ENCODE data around the gene ATP2A1. TPM values are rescaled to one million over a fixed set of nuclear protein-coding genes. Genes with fewer than 3 reads are reported as not detected.

Gene ATP2A1
- total RNA-seq, 1 donor, result 0.36 TPM

- TF ChIP-seq, protein P1, sequence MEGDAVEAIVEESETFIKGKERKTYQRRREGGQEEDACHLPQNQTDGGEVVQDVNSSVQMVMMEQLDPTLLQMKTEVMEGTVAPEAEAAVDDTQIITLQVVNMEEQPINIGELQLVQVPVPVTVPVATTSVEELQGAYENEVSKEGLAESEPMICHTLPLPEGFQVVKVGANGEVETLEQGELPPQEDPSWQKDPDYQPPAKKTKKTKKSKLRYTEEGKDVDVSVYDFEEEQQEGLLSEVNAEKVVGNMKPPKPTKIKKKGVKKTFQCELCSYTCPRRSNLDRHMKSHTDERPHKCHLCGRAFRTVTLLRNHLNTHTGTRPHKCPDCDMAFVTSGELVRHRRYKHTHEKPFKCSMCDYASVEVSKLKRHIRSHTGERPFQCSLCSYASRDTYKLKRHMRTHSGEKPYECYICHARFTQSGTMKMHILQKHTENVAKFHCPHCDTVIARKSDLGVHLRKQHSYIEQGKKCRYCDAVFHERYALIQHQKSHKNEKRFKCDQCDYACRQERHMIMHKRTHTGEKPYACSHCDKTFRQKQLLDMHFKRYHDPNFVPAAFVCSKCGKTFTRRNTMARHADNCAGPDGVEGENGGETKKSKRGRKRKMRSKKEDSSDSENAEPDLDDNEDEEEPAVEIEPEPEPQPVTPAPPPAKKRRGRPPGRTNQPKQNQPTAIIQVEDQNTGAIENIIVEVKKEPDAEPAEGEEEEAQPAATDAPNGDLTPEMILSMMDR (IDR thresholded peaks at IDR 0.05; ENCODE audit: extremely low read depth, low read depth, low read length), result no peak
- Histone ChIP-seq H3K4me3 (ENCODE audit: insufficient read depth, low read length) (no peak overlapping the region), H2AFZ (ENCODE audit: low read length) (no peak overlapping the region), H3K36me3 (ENCODE audit: insufficient read depth, low read length) (no peaks in the 10 kb centered on the region), H3K9me3 (ENCODE audit: low read depth, low read length) (no peaks in the 10 kb centered on the region), H3K4me2 (ENCODE audit: insufficient read depth, low read length) (no peak overlapping the region), H3K4me1 (ENCODE audit: insufficient read depth, low read length) (no peaks in the 10 kb centered on the region), H4K20me1 (ENCODE audit: insufficient read depth, low read length) (no peaks in the 10 kb centered on the region), H3K27ac (ENCODE audit: low read depth, low read length) (no peak overlapping the region), H3K79me2 (ENCODE audit: insufficient read depth, low read length) (no peaks in the 10 kb centered on the region), H3K27me3 (ENCODE audit: insufficient read depth, low read length) (no peaks in the 10 kb centered on the region)
- DNase-seq (ENCODE audit: insufficient read length, low spot score, missing footprints), result no peak
Observed at GRCh38 chr16:28901862-28902261, 23.6 kb downstream of the ATP2A1 start.

GRCh38 chr16:28902909-28903308 is 24.6 kb downstream of the ATP2A1 start:
- H3K27ac ChIP-seq (ENCODE audit: low read depth, low read length), result no peak overlapping the region
- no peaks in the 10 kb centered on the region for H3K36me3 ChIP-seq (ENCODE audit: insufficient read depth, low read length)
- no peaks in the 10 kb centered on the region for H3K4me1 ChIP-seq (ENCODE audit: insufficient read depth, low read length)
- H2AFZ ChIP-seq (ENCODE audit: low read length), result no peak overlapping the region
- no peaks in the 10 kb centered on the region for H3K9me3 ChIP-seq (ENCODE audit: low read depth, low read length)
- H3K27me3 ChIP-seq (ENCODE audit: insufficient read depth, low read length), result no peaks in the 10 kb centered on the region
- H3K79me2 ChIP-seq (ENCODE audit: insufficient read depth, low read length), result no peaks in the 10 kb centered on the region
- no peak for DNase-seq (ENCODE audit: insufficient read length, low spot score, missing footprints)
- TF ChIP-seq, protein P1 (IDR thresholded peaks at IDR 0.05; ENCODE audit: extremely low read depth, low read depth, low read length), result no peak
- no peak overlapping the region for H3K4me3 ChIP-seq (ENCODE audit: insufficient read depth, low read length)
- H4K20me1 ChIP-seq (ENCODE audit: insufficient read depth, low read length), result no peaks in the 10 kb centered on the region
- no peak overlapping the region for H3K4me2 ChIP-seq (ENCODE audit: insufficient read depth, low read length)

DNA sequence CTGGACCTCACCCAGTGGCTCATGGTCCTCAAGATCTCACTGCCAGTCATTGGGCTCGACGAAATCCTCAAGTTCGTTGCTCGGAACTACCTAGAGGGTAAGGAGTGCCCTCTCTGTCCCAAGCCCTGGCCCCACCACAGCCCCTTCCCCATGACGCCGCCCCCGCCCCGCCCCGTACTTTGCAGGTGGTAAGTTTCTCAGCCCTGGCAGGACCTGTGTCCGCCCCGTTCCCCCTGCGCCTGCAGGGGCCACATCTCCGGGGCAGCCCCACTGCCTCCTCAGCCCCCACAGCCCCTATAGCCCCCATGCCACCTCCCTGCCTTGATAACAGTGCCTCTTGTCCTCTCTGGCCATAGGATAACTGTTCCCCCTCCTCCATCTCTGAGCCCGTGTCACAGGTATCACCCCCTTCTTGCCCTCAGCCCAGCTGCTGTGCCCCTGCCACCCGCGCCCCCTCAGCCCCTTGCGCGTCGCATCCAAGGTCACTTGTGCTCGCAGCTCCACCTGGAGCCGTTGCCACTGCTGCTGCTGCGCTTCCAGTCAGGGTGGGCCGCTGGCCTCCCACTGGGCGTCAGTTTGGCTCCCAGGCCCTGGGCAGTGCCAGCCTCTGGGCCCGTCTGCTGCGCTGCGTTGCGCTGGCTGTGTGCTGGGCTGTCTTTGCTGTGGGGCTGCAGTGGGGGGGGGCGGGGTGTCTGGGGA is 25.2 kb downstream of the ATP2A1 start:
- TF ChIP-seq, protein P1 (IDR thresholded peaks at IDR 0.05; ENCODE audit: extremely low read depth, low read depth, low read length), result no peak
- Histone ChIP-seq H3K4me2 (ENCODE audit: insufficient read depth, low read length) (no peak overlapping the region), H3K36me3 (ENCODE audit: insufficient read depth, low read length) (peaks cover 4% of the 10 kb centered on the region), H2AFZ (ENCODE audit: low read length) (no peak overlapping the region), H3K4me3 (ENCODE audit: insufficient read depth, low read length) (no peak overlapping the region), H3K79me2 (ENCODE audit: insufficient read depth, low read length) (no peaks in the 10 kb centered on the region), H4K20me1 (ENCODE audit: insufficient read depth, low read length) (no peaks in the 10 kb centered on the region), H3K27me3 (ENCODE audit: insufficient read depth, low read length) (no peaks in the 10 kb centered on the region), H3K27ac (ENCODE audit: low read depth, low read length) (no peak overlapping the region), H3K9me3 (ENCODE audit: low read depth, low read length) (no peaks in the 10 kb centered on the region), H3K4me1 (ENCODE audit: insufficient read depth, low read length) (no peaks in the 10 kb centered on the region)
- DNase-seq (ENCODE audit: insufficient read length, low spot score, missing footprints), result no peak

GRCh38 chr16:28904363-28904762 is 26.1 kb downstream of the ATP2A1 start:
- Histone ChIP-seq H3K4me1 (ENCODE audit: insufficient read depth, low read length) (no peaks in the 10 kb centered on the region), H3K9me3 (ENCODE audit: low read depth, low read length) (no peaks in the 10 kb centered on the region), H3K4me2 (ENCODE audit: insufficient read depth, low read length) (no peak overlapping the region), H3K36me3 (ENCODE audit: insufficient read depth, low read length) (peaks cover 7% of the 10 kb centered on the region), H2AFZ (ENCODE audit: low read length) (no peak overlapping the region), H3K27me3 (ENCODE audit: insufficient read depth, low read length) (no peaks in the 10 kb centered on the region), H3K79me2 (ENCODE audit: insufficient read depth, low read length) (no peaks in the 10 kb centered on the region), H4K20me1 (ENCODE audit: insufficient read depth, low read length) (no peaks in the 10 kb centered on the region), H3K4me3 (ENCODE audit: insufficient read depth, low read length) (no peak overlapping the region), H3K27ac (ENCODE audit: low read depth, low read length) (no peak overlapping the region)
- no peak for DNase-seq (ENCODE audit: insufficient read length, low spot score, missing footprints)
- TF ChIP-seq, protein P1 (IDR thresholded peaks at IDR 0.05; ENCODE audit: extremely low read depth, low read depth, low read length), result no peak

All from osteoblast (primary cell).